Thoracic aorta (tissue), 2 donors: ENCODE results near the gene ANKZF1. TPM values are rescaled to one million over a fixed set of nuclear protein-coding genes. Genes with fewer than 3 reads are reported as not detected.
A peak's percentile ranks its signal among the peaks of the same experiment; 100 is the strongest.
"Not testable (repeated sequence)": the region's sequence is repeated elsewhere in the genome, so short reads cannot be mapped to it uniquely, and the experiment has no call there.

Source experiments
- ATAC-seq: fragments of 150-250 bp; one replicate; pipeline ENCODE4 v1.8.0; 2017; ENCODE audit warnings: low read depth; ENCODE audit not compliant: insufficient number of reproducible peaks, low FRiP score
- DNase-seq: peaks from one replicate; pipeline ENCODE4 v3.0.0-alpha.2; 2020; ENCODE audit warnings: low spot score
- H3K27ac ChIP-seq, 2 donors: fragments of 200-600 bp; sonication (generic); 1 replicate in 1 of 2; 2 replicates in 1 of 2; pipeline ENCODE4 v1.5.1; 2016; ENCODE audit warnings: mild to moderate bottlenecking in 2 of 2, moderate library complexity in 2 of 2
- H3K27me3 ChIP-seq: fragments of 200-600 bp; sonication (generic); replicated peaks from 2 replicates; pipeline ENCODE4 v1.6.0; 2016; ENCODE audit warnings: mild to moderate bottlenecking; ENCODE audit not compliant: insufficient read depth
- H3K36me3 ChIP-seq: fragments of 200-600 bp; sonication (generic); one replicate; pipeline ENCODE4 v1.5.1; 2016
- H3K4me1 ChIP-seq, 2 donors: fragments of 200-600 bp; sonication (generic); 1 replicate in 1 of 2; 2 replicates in 1 of 2; pipeline versions ENCODE4 v1.5.1 to v1.6.0; 2016; ENCODE audit warnings: low read depth in 2 of 2, mild to moderate bottlenecking in 1 of 2; ENCODE audit not compliant: control insufficient read depth in 1 of 2
- H3K4me3 ChIP-seq: fragments of 200-600 bp; sonication (generic); 2 replicates; pipeline ENCODE4 v1.5.1; 2016; ENCODE audit warnings: mild to moderate bottlenecking
- H3K9me3 ChIP-seq: fragments of 200-600 bp; sonication (generic); 2 replicates; pipeline ENCODE4 v1.5.1; 2016
- total RNA-seq, 2 donors: library from RNA; depleted of rRNA; stranded (reverse); fragments of >200 nt; gene quantifications; one replicate each; pipeline versions ENCODE4 v1.1.0 to v1.2.3, GENCODE V29; 2016
- TF ChIP-seq, protein P1 (sequence below): fragments of 200-600 bp; sonication (generic); IDR thresholded peaks from one replicate; pipeline ENCODE4 v1.5.1; 2019; ENCODE audit warnings: antibody characterized with exemption

The ANKZF1 gene
- total RNA-seq, 2 donors from 2014 or later: 69.7 to 72.6 TPM

GRCh38 chr2:219254590-219255201 is 25.1 kb downstream of the ANKZF1 start:
- peaks cover 7% of the 10 kb centered on the region for H3K36me3 ChIP-seq
- peak overlapping the region; percentile 88 to 95 for H3K27ac ChIP-seq
- ATAC-seq (no peak), DNase-seq (no peak)
- H3K4me1 ChIP-seq: peaks cover 24 to 43% of the 10 kb centered on the region in 2 donors
- H3K27me3 ChIP-seq: no peaks in the 10 kb centered on the region
- TF ChIP-seq, protein P1, sequence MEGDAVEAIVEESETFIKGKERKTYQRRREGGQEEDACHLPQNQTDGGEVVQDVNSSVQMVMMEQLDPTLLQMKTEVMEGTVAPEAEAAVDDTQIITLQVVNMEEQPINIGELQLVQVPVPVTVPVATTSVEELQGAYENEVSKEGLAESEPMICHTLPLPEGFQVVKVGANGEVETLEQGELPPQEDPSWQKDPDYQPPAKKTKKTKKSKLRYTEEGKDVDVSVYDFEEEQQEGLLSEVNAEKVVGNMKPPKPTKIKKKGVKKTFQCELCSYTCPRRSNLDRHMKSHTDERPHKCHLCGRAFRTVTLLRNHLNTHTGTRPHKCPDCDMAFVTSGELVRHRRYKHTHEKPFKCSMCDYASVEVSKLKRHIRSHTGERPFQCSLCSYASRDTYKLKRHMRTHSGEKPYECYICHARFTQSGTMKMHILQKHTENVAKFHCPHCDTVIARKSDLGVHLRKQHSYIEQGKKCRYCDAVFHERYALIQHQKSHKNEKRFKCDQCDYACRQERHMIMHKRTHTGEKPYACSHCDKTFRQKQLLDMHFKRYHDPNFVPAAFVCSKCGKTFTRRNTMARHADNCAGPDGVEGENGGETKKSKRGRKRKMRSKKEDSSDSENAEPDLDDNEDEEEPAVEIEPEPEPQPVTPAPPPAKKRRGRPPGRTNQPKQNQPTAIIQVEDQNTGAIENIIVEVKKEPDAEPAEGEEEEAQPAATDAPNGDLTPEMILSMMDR: no peak
- H3K9me3 ChIP-seq: no peaks in the 10 kb centered on the region
- H3K4me3 ChIP-seq: peak overlapping the region; percentile 76

- ATAC-seq, H3K27me3 ChIP-seq, H3K4me3 ChIP-seq, H3K9me3 ChIP-seq, H3K36me3 ChIP-seq, H3K4me1 ChIP-seq, H3K27ac ChIP-seq, DNase-seq: not testable (repeated sequence)
These were observed 29.3 kb downstream of the ANKZF1 start for GRCh38 chr2:219258942-219259341.

DNA sequence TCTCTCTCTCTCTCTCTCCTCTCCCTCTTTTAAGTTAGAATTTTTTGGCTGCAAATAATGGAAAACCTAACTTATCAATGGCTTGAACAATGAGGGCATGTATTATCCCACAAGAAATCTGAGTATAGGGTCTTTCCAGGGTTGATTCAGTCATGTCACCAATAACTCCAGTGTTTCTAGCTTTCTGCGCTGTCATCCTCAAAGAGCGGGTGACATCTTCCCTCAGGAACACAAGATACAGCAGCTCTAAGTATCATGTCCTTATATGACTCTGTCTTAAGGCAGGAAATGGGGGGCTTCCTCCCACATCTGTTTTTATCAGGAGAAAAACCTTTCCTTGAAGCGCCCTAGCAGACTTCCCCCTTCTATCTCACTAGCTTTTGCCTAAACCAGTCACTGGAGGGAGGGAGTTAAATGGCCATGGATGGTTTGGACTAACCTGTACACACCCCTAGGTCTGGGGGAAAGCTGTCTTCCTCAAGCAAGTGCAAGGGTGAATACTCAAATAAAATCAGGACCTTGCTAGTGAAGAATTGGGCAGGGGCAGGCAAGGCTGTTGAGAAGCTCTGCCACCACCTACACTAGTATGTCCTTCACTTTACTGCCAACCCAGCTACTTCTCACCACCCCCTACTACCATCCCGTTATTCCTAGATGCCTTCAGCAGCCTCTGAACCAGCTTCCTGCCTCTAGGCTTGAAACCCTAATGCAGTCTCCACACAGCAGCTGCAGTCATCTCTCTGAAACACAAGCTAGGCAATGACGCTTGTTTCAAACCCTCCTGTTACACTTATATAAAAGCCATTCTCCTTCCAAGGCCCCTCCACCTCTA is 31.6 kb downstream of the ANKZF1 start:
- Histone ChIP-seq H3K27me3 (no peaks in the 10 kb centered on the region), H3K4me3 (no peak overlapping the region), H3K9me3 (no peaks in the 10 kb centered on the region), H3K4me1 (no peaks in the 10 kb centered on the region), H3K27ac (no peak overlapping the region), H3K36me3 (no peaks in the 10 kb centered on the region)
- ATAC-seq (no peak), DNase-seq (no peak)
- TF ChIP-seq, protein P1: no peak

DNA sequence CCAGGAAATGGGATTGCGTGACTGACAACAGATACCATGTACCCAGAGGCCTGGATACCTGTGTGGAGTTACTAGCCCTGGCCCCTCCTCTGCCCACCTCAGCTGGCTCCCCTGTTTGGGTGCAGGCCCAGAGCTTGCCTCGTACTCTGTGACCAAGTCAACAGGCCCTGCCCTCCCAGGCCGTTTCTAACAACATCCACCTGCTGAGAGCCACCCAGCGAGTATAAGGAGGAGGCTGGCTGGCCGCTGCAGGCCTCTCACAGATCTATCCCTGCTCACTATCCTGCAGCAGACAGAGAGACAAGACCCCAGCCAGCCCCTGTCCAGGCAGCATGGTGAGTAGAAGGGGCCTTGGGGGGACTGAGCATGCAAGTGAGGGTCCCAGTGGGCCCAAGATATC is 36.6 kb downstream of the ANKZF1 start:
- no peak overlapping the region for H3K4me3 ChIP-seq
- TF ChIP-seq, protein P1: no peak
- no peaks in the 10 kb centered on the region for H3K36me3 ChIP-seq
- H3K27me3 ChIP-seq: no peaks in the 10 kb centered on the region
- no peaks in the 10 kb centered on the region for H3K4me1 ChIP-seq
- ATAC-seq (no peak), DNase-seq (no peak)
- H3K9me3 ChIP-seq: no peaks in the 10 kb centered on the region
- no peak overlapping the region for H3K27ac ChIP-seq

- Histone ChIP-seq H3K27ac (no peak overlapping the region), H3K4me3 (no peak overlapping the region), H3K27me3 (no peaks in the 10 kb centered on the region), H3K36me3 (no peaks in the 10 kb centered on the region), H3K9me3 (no peaks in the 10 kb centered on the region), H3K4me1 (no peaks in the 10 kb centered on the region)
- TF ChIP-seq, protein P1: no peak
- DNase-seq (no peak), ATAC-seq (no peak)
These were observed 37.3 kb downstream of the ANKZF1 start for GRCh38 chr2:219266886-219267285.
